Activated CD4-positive, alpha-beta T cell treated with anti-CD3 and anti-CD28 coated beads, Interleukin-2, amount 10 ng/mL, durations not matched to agents 7 days and 5 days (primary cell): Measurements from ENCODE around the gene CLEC2D. TPM values are rescaled to one million over a fixed set of nuclear protein-coding genes. Genes with fewer than 3 reads are reported as not detected.
A peak's percentile ranks its signal among the peaks of the same experiment; 100 is the strongest.
"Not testable (repeated sequence)": the region's sequence is repeated elsewhere in the genome, so short reads cannot be mapped to it uniquely, and the experiment has no call there.

ENCODE experiments used
- CTCF ChIA-PET: fragments of 350-600 bp; sonication (Branson Sonifier 250); formaldehyde crosslinking; loops from one replicate; lab custom pipeline; 2021; ENCODE audit warnings: antibody characterized with exemption; lab: Charles Lee
- POLR2A ChIA-PET: fragments of 350-600 bp; sonication (Branson Sonifier 250); formaldehyde crosslinking; loops from one replicate; lab custom pipeline; 2021; ENCODE audit warnings: antibody characterized with exemption; lab: Charles Lee
- DNase-seq: peaks from one replicate; pipeline ENCODE4 v3.0.0-alpha.2; 2020
- H3K27ac Mint-ChIP-seq: one replicate; pipeline ENCODE4 v1.8.0; 2021; ENCODE audit warnings: mild to moderate bottlenecking, moderate library complexity, mixed read lengths
- H3K27me3 Mint-ChIP-seq: one replicate; pipeline ENCODE4 v1.8.0; 2021; ENCODE audit warnings: mixed read lengths
- H3K36me3 Mint-ChIP-seq: one replicate; pipeline ENCODE4 v1.8.0; 2021; ENCODE audit warnings: low read depth, mixed read lengths
- H3K4me1 Mint-ChIP-seq: one replicate; pipeline ENCODE4 v1.8.0; 2021; ENCODE audit warnings: mixed read lengths
- H3K4me3 Mint-ChIP-seq: one replicate; pipeline ENCODE4 v1.8.0; 2021; ENCODE audit warnings: mild to moderate bottlenecking, moderate library complexity, mixed read lengths
- H3K9me3 Mint-ChIP-seq: one replicate; pipeline ENCODE4 v1.8.0; 2021; ENCODE audit warnings: mixed read lengths
- total RNA-seq, 2 experiments: library from RNA; stranded (reverse); gene quantifications; one replicate each; pipeline ENCODE4 v1.2.3, GENCODE V29; 2021

CLEC2D gene
- total RNA-seq, 2 experiments from 2014 or later, result 296 to 299 TPM

DNA sequence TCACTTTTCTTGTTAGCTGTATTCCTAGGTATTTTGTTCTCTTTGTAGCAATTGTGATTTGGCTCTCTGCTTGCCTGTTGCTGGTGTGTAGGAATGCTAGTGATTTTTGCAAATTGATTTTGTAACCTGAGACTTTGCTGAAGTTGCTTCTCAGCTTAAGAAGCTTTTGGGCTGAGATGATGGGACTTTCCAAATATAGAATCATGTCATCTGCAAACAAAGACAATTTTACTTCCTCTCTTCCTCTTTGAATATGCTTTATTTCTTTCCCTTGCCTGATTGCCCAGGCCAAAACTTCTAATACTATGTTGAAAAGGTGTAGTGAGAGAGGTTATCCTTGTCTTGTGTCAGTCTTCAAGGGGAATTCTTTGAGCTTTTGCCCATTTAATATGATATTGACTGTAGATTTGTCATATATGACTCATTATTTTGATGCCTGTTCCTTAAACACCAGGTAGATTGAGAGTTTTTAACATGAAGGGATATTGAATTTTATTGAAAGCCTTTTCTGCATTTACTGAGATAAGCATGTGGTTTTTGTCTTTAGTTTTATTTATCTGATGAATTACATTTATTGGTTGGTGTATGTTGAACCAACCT, 36.7 kb downstream of the CLEC2D start:
- no peak overlapping the region for H3K27ac Mint-ChIP-seq
- peaks cover 25% of the 10 kb centered on the region for H3K9me3 Mint-ChIP-seq
- POLR2A ChIA-PET, result no interaction called here
- CTCF ChIA-PET, result interaction anchor here (0.6 to 2.6 kb wide), 4 partner anchors 12 to 445 kb away, joined by 3 to 13 read pairs (median 4); no protein-coding TSS in a partner anchor
- DNase-seq, result no peak
- H3K4me1 Mint-ChIP-seq, result peaks cover 67% of the 10 kb centered on the region
- H3K36me3 Mint-ChIP-seq, result peaks cover 55% of the 10 kb centered on the region
- H3K27me3 Mint-ChIP-seq, result no peaks in the 10 kb centered on the region
- no peak overlapping the region for H3K4me3 Mint-ChIP-seq

GRCh38 chr12:9707356-9707755, 37.8 kb downstream of the CLEC2D start:
- H3K9me3 Mint-ChIP-seq, result peaks cover 23% of the 10 kb centered on the region
- DNase-seq, result no peak
- ChIA-PET POLR2A (interaction anchor here (0.8 kb wide), 1 partner anchor 57 kb away, joined by 6 read pairs; no protein-coding TSS in a partner anchor), CTCF (interaction anchor here (1.0 to 3.5 kb wide), 6 partner anchors 8 to 74 kb away, joined by 3 to 15 read pairs (median 12); no protein-coding TSS in a partner anchor)
- peaks cover 52% of the 10 kb centered on the region for H3K36me3 Mint-ChIP-seq
- peaks cover 55% of the 10 kb centered on the region for H3K4me1 Mint-ChIP-seq
- H3K27me3 Mint-ChIP-seq, result no peaks in the 10 kb centered on the region
- peak overlapping the region; percentile 17 for H3K4me3 Mint-ChIP-seq
- peak overlapping the region; percentile 87 for H3K27ac Mint-ChIP-seq

DNA sequence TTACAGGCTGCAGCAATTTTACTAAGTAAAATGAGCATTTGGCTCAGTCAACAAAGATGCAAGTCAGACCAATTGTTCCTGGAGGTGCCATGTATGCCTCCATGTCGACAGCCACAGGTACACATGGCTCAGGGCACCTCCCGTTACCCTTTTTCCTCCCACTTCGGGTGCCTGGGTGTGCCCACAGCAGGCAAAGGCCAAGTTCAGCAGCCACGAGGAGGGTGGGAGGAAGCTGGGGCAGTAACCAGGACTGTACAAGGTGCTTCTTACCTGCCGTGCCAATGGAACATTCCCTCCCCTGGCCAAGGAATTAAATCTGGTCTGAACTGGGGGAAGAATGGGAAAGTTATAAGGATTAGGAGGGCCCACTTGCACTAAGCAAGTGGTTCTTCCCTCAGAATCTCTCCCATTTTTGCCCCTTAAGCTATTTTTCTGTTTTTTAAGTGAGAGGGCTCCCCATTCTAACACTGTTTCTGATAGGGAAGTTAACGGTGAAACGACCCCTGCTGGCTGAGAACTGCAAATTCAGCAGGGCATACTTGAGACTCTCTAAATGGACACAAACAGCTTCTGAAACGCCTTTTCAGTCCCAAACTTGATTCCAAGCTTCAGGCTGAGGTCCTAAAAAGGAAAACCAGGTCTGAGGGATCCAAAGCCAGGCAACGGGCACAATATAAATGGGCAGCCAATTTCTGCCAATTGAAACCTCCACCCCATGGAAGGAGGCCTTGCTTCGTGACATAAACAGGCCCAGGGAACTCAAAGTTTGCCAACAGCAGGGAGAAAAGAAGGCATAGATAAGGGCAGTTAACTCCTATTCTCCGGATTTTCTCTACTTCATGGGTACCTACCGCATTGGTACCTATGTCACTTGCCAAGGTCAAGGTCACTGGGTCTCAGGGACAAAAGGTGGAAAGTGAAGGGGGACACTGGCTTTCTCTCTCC, 38.6 kb downstream of the CLEC2D start:
- peak overlapping the region; percentile 17 for H3K4me3 Mint-ChIP-seq
- peak overlapping the region; percentile 87 for H3K27ac Mint-ChIP-seq
- DNase-seq, result peak; percentile 77
- peaks cover 52% of the 10 kb centered on the region for H3K36me3 Mint-ChIP-seq
- ChIA-PET POLR2A (interaction anchor here (0.6 to 0.8 kb wide), 3 partner anchors 31 to 60 kb away, joined by 3 to 6 read pairs (median 4); no protein-coding TSS in a partner anchor), CTCF (interaction anchor here (0.6 to 3.5 kb wide), 18 partner anchors 9 to 75 kb away, joined by 3 to 15 read pairs (median 5); no protein-coding TSS in a partner anchor)
- no peaks in the 10 kb centered on the region for H3K27me3 Mint-ChIP-seq
- H3K4me1 Mint-ChIP-seq, result peaks cover 48% of the 10 kb centered on the region
- peaks cover 23% of the 10 kb centered on the region for H3K9me3 Mint-ChIP-seq

DNA sequence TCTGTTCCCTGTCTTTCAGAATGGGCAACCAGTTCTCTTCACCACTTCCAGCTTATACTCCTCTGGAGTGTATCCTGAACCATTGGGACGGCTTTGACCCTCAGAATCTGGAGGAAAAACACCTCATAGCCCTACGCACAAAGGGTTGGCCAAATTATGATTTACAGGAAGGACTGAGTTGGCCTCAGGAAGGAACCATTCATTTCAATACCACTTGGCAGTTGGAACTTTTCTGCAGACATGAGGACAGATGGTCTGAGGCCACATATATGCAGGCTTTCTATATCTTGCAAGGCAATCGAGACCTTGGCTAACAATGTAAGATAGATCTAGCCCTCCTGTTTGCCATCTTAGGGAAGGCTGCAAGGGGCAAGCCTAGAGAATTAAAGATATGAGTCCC, 39.3 kb downstream of the CLEC2D start:
- H3K36me3 Mint-ChIP-seq, result peaks cover 56% of the 10 kb centered on the region
- ChIA-PET CTCF (interaction anchor here (0.7 to 3.5 kb wide), 16 partner anchors 9 to 75 kb away, joined by 3 to 15 read pairs (median 6); no protein-coding TSS in a partner anchor), POLR2A (no interaction called here)
- H3K27ac Mint-ChIP-seq, result peak overlapping the region; percentile 87
- no peak overlapping the region for H3K4me3 Mint-ChIP-seq
- no peak for DNase-seq
- peaks cover 25% of the 10 kb centered on the region for H3K9me3 Mint-ChIP-seq
- no peaks in the 10 kb centered on the region for H3K27me3 Mint-ChIP-seq
- H3K4me1 Mint-ChIP-seq, result peaks cover 48% of the 10 kb centered on the region

- Mint-ChIP-seq H3K4me1 (peaks cover 42% of the 10 kb centered on the region), H3K27me3 (no peaks in the 10 kb centered on the region), H3K9me3 (peaks cover 15% of the 10 kb centered on the region), H3K4me3 (no peak overlapping the region), H3K27ac (peak overlapping the region; percentile 54), H3K36me3 (peaks cover 44% of the 10 kb centered on the region)
- ChIA-PET CTCF (interaction anchor here (1.2 to 2.3 kb wide), 2 partner anchors 11 to 32 kb away, joined by 3 to 7 read pairs; no protein-coding TSS in a partner anchor), POLR2A (interaction anchor here (1.1 kb wide), 1 partner anchor 63 kb away, joined by 4 read pairs; no protein-coding TSS in a partner anchor)
- DNase-seq, result no peak
These were observed 41.3 kb downstream of the CLEC2D start for GRCh38 chr12:9710584-9711375.

DNA sequence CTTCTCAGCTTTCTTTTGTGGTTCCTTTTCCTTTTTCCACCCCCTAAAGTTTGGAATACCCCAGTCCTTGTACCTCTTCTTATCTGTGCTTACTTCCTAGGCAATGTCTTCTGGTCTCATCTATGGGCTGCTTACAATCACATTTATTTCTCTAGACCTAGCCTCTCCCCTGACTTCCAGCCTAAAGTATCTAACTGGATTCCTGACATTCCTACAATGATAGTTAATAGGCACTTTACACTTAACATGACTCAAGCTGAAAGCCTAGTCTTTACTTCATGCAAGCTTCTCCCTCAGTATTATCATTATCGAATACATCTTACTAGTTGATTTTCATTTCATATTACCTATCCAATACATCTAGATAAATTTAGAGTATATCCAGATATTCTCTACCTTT, 42.2 kb downstream of the CLEC2D start:
- H3K27me3 Mint-ChIP-seq, result no peaks in the 10 kb centered on the region
- ChIA-PET POLR2A (no interaction called here), CTCF (interaction anchor here (1.2 to 2.3 kb wide), 2 partner anchors 10 to 31 kb away, joined by 3 to 7 read pairs; no protein-coding TSS in a partner anchor)
- H3K27ac Mint-ChIP-seq, result no peak overlapping the region
- H3K36me3 Mint-ChIP-seq, result peaks cover 41% of the 10 kb centered on the region
- DNase-seq, result no peak
- peaks cover 12% of the 10 kb centered on the region for H3K9me3 Mint-ChIP-seq
- no peak overlapping the region for H3K4me3 Mint-ChIP-seq
- peaks cover 37% of the 10 kb centered on the region for H3K4me1 Mint-ChIP-seq

DNA sequence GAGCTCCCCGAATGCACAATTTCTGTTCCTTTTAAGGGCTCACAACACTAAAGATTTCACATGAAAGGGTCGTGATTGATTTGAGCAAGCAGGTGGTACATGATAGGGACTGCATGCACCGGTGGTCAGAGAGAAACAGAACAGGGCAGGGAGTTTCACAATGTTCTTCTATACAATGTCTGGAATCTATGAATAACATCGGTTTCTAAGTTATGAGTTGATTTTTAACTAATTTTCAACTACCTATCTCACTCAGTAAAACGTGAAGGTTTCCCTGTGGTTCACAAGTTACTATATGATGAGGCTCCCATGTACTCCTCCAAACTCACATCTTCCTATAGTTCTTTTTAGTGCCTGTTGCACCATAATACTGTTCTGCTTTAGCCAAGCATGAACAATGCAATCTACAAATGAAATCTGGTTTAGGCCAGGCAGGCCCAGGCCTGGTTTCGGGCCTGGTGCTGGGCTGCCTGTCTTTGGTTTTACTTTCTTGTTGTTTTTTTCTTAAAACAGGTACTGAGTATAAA, 43.6 kb downstream of the CLEC2D start:
- CTCF ChIA-PET, H3K27me3 Mint-ChIP-seq, H3K27ac Mint-ChIP-seq, DNase-seq, H3K4me3 Mint-ChIP-seq, H3K9me3 Mint-ChIP-seq, POLR2A ChIA-PET: not testable (repeated sequence)
- H3K36me3 Mint-ChIP-seq, result peaks cover 30% of the 10 kb centered on the region
- H3K4me1 Mint-ChIP-seq, result peaks cover 24% of the 10 kb centered on the region

GRCh38 chr12:9717070-9717925, 47.8 kb downstream of the CLEC2D start:
- ChIA-PET POLR2A (no interaction called here), CTCF (interaction anchor here (0.6 to 4.0 kb wide), 7 partner anchors 9 to 62 kb away, joined by 3 to 13 read pairs (median 3); no protein-coding TSS in a partner anchor)
- Mint-ChIP-seq H3K27me3 (no peaks in the 10 kb centered on the region), H3K4me1 (peaks cover 23% of the 10 kb centered on the region), H3K9me3 (peaks cover 12% of the 10 kb centered on the region), H3K36me3 (peaks cover 12% of the 10 kb centered on the region), H3K27ac (no peak overlapping the region), H3K4me3 (no peak overlapping the region)
- DNase-seq, result no peak

GRCh38 chr12:9718968-9719367, 49.5 kb downstream of the CLEC2D start:
- ChIA-PET CTCF (interaction anchor here (4.0 kb wide), 1 partner anchor 11 kb away, joined by 13 read pairs; no protein-coding TSS in a partner anchor), POLR2A (no interaction called here)
- H3K36me3 Mint-ChIP-seq, result peaks cover 14% of the 10 kb centered on the region
- H3K9me3 Mint-ChIP-seq, result peaks cover 14% of the 10 kb centered on the region
- no peak for DNase-seq
- peak overlapping the region; percentile 65 for H3K27ac Mint-ChIP-seq
- no peaks in the 10 kb centered on the region for H3K27me3 Mint-ChIP-seq
- peaks cover 27% of the 10 kb centered on the region for H3K4me1 Mint-ChIP-seq
- H3K4me3 Mint-ChIP-seq, result no peak overlapping the region

- POLR2A ChIA-PET, result no interaction called here
- no peaks in the 10 kb centered on the region for H3K27me3 Mint-ChIP-seq
- peaks cover 27% of the 10 kb centered on the region for H3K4me1 Mint-ChIP-seq
- H3K9me3 Mint-ChIP-seq, result peaks cover 14% of the 10 kb centered on the region
- H3K36me3 Mint-ChIP-seq, result peaks cover 16% of the 10 kb centered on the region
- CTCF ChIA-PET, result interaction anchor here (4.0 kb wide), 1 partner anchor 12 kb away, joined by 13 read pairs; no protein-coding TSS in a partner anchor
- H3K4me3 Mint-ChIP-seq, result no peak overlapping the region
- H3K27ac Mint-ChIP-seq, result no peak overlapping the region
- DNase-seq, result no peak
These were observed 50.3 kb downstream of the CLEC2D start for GRCh38 chr12:9719790-9720189.
